GM12892 (cell line): ENCODE results near the gene ABI3.
A peak's percentile ranks its signal among the peaks of the same experiment; 100 is the strongest.

Experiments used
- DNase-seq: peaks from one replicate; pipeline ENCODE4 v3.0.0; 2011; ENCODE audit not compliant: insufficient read length
- FAIRE-seq: peaks from 2 replicates; lab custom pipeline; 2011; peaks lifted over from hg19 to GRCh38; lab: Jason Lieb, UNC
- POLR2A ChIP-seq: IDR thresholded peaks from 2 replicates; pipeline ENCODE4 v1.6.1; 2011; ENCODE audit warnings: low read depth, low read length, control low read depth
- POLR2AphosphoS5 ChIP-seq: IDR thresholded peaks from 2 replicates; pipeline ENCODE4 v1.6.1; 2011; ENCODE audit warnings: low read depth, low read length, control low read depth
- TAF1 ChIP-seq: IDR thresholded peaks from 2 replicates; pipeline ENCODE4 v1.6.1; 2011; ENCODE audit warnings: low read depth, mild to moderate bottlenecking, control low read depth, low read length, borderline replicate concordance

Gene ABI3

DNA sequence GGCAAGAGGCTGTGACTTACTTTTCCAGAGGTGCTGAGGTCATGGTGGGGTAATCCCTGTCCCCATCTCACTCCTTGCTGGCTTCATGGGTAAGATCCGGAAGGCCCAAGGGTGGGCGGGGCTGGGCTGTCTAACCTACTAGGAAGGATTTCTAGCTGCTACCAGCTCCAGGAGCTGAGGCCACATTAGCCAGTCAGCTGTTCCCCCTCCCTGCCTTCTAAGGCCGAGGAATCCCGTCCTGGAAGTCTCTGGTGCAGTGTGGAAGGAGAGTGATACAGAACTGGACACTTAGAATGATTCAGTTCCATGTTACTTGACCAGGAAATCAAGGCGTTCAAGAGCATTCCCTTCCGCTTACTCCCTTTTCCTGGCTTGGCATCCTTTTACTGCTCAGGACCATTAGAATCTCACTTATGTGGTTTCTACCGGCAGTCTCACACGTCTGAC lies 9.0 kb upstream of the ABI3 start:
- FAIRE-seq (no peak), DNase-seq (no peak)
- no peak for TF ChIP-seq TAF1
- TF ChIP-seq POLR2AphosphoS5: no peak
- TF ChIP-seq POLR2A: no peak

DNA sequence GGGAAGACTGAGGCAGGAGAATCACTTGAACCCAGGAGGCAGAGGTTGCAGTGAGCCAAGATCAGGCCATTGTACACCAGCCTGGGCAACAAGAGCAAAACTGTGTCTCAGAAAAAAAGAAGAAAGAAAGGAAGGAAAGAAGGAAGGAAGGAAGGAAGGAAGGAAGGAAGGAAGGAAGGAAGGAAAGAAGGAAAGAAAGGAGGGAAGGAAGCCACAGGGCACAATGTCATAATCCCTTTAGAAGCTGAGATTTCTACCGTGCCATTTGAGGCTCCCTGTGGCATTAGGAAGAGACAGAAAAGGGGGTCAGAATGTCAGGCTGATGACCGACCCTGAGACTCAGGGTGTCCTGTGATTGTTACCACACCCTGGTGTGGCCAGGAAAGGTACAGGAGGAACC lies 6.7 kb upstream of the ABI3 start:
- TF ChIP-seq POLR2AphosphoS5 (no peak), TAF1 (no peak), POLR2A (no peak)
- DNase-seq: no peak
- no peak for FAIRE-seq

DNA sequence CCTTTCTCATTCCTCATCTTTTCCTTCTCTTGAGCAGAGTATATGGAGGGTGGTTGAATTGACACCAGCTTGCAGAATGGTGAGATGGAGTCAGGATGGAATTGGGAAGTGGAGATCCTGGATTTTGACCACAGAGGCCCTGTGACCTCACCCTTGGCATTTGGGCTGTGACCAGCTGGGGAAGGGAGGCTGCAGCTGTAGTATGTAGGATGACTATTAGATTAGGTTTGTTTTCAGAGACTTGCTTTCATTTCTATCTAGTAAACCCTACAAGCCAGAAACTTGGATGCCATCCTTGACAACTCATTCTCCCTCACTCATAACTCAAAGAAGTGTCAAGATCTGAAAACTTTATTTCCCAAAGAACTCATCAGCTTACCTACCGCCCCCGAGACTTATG lies 6.0 kb upstream of the ABI3 start:
- FAIRE-seq: no peak
- no peak for TF ChIP-seq TAF1
- TF ChIP-seq POLR2A: no peak
- no peak for DNase-seq

DNA sequence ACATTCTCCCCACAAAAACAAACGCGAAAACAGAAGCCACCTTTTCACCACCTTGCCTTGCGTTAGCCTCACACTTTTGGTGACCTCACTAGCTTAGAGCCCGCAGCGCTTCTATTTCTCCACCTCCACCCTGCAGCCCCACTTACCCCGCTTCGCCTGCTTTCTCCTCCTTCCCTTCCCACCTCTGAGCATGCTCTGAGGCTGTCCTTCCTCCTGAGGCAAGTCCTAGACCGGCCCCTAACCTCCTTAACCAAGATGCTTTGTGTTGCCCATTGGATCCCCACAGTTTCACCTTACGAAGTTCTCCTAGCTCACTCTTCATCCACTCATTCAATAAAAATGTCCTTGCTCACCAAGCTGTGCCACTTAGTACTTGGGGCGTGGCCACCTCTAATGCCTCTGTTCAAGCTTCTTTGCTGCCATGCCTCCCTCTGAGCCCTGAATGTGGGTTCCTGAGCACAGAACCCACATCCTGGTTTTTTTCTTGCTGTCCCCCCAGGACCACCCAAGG lies 1.4 kb upstream of the ABI3 start:
- TF ChIP-seq POLR2A: no peak
- no peak for TF ChIP-seq POLR2AphosphoS5
- no peak for TF ChIP-seq TAF1
- DNase-seq (no peak), FAIRE-seq (no peak)

DNA sequence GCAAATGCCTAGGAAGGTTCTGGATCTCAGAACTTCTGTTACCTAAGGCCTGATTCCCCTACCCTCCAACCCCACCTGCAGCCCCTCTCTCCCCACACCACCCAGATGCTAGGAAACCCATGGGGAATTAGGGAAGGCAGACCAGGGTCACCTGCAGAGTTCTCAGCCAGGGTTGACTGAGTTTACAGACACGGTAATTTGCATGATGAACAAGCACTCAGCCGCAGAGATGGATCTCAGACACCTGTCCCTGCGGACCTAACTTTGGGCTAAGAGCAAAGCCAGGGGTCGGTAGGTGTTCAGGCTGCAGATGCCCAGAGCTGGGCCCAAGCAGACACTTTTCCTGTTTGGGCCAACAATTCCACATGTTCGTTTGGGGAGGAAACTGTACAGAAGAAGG lies 2.9 kb downstream of the ABI3 start:
- DNase-seq: no peak
- FAIRE-seq: peak; percentile 95
- TF ChIP-seq POLR2A (no peak), TAF1 (no peak), POLR2AphosphoS5 (no peak)

DNA sequence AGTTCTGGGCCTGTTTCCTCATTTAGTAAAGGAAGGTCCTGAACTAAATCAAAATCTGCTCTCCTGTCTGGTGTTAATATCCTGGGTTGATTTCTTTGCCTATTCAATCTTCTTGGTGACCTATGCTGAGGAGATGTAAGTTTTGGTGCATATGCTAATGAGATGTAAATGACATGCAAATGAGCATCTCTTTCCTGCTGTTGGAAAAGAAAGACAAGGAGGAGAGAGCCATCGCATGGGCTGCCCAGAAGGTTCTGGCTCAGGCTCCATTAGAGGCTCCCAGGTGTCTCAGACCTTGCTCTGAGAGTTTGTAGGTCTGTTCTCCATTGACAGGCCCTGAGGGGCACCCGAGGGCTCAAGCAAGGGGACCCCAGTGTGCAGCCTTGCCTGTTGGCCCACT lies 3.3 kb downstream of the ABI3 start:
- DNase-seq: no peak
- FAIRE-seq: no peak
- no peak for TF ChIP-seq TAF1

DNA sequence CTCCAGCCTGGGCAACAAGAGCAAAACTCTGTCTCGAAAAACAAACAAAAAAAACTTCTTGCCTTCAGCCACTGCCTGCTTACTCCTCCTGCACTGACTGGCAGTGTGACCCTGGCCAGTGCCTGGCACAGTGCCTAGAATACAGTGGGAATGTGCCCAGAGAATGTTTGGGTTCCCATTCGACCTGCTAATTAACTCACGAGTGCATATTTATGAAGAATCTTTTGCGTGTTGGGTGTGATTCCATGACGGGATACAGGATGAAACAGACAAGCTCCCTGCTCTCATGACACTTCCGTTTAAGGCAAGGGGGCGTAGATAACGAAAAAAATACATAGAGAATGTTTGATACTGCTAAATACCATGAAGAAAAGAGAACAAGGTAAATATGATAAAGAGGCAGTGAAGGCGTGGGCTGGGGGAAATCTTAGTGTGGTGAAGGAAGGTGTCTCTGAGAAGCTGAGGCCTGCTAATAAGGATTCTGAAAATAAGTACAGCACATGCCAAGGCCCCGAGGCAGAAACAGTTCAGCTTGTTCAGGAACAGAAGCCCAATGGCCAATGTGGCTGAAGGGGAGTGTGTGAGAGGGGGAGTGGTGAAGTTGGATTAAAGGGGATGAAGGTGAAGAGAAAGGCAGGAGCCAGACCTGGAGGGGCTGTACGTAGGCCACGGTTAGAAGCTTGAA lies 4.3 kb downstream of the ABI3 start:
- FAIRE-seq: peak; percentile 81
- no peak for DNase-seq
- TF ChIP-seq TAF1 (no peak), POLR2AphosphoS5 (no peak), POLR2A (no peak)

DNA sequence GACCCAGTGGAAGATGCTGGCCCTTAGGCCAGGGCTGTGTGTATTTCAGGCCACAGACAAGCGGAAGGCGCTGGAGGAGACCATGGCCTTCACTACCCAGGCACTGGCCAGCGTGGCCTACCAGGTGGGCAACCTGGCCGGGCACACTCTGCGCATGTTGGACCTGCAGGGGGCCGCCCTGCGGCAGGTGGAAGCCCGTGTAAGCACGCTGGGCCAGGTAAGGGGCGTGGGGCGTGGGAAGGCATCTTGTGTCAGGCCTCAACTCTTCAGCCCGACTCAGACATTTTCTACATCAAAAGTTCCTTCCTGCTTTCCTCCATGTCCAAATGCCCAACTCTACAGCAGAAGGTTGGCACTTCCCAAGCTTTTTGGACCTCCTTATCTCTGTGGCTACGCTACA lies 6.0 kb downstream of the ABI3 start:
- DNase-seq (no peak), FAIRE-seq (no peak)
- TF ChIP-seq TAF1: no peak
- no peak for TF ChIP-seq POLR2A
- no peak for TF ChIP-seq POLR2AphosphoS5

DNA sequence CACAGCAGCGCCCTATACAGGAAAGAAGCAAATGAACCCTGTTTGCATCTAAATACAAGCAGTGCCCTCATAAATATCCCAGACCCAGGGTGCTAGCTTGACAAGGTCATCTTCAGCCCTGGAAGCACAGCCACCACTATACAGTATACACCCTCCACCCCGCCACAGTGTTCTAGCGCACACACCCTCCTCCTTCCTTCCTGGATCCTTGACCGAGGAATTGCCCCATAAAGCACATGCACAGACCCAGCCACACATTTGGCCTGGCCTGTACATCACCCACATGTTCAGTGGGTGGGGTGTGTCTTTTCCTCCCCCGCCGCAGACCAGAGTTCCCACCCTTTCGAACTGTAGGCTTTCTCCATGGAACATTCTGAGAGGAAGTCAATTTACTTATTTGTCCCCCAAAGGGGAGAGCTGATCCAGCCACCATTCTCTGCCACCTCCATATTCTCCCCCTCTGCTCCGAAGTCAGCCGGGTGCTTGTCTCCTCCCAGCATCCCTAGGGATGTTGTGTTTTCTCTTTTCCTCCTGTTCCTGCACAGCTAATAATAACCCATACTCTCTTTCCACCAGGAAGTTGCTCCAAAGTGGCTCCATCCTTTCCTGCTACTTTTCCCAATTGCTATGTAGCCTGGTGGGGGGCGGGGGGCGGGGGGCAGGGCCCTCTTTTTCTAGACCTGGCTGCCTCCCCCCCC lies 6.6 kb downstream of the ABI3 start:
- FAIRE-seq (no peak), DNase-seq (no peak)
- TF ChIP-seq POLR2AphosphoS5 (no peak; the same call in 1 of the 2 replicates), TAF1 (no peak), POLR2A (no peak)

DNA sequence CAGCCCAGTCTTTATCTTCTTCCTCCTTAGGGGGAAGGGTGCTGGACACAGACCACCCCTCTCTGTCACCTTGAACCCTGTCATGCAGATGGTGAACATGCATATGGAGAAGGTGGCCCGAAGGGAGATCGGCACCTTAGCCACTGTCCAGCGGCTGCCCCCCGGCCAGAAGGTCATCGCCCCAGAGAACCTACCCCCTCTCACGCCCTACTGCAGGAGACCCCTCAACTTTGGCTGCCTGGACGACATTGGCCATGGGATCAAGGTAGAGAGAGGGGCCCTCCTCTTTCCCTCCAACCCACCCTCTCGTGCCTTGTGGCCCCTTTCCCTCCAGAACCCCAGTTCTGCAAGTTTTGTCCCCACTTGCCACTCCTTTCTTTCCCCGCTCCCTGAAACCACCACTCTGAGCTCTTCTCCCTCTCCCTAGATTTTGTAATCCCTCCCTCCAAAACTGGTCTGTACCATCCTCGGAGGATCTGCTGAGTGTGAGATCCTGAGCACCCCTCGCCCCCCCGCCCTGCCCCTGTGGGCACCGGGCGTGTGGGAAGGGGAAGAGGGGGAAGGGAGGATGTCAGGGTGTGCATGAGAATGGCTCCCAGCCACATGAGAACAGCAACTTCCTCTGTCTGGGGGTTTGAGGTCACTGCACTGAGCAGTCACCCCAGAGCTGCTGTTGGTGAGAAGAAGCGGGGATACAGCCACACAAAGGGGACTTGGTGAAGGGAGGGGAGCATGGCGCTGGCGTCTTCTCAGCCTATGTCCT lies 7.3 kb downstream of the ABI3 start:
- TF ChIP-seq POLR2AphosphoS5 (peak; percentile 40; the same call in 1 of the 2 replicates), TAF1 (no peak)
- DNase-seq: peak; percentile 77
- FAIRE-seq: peak; percentile 98

DNA sequence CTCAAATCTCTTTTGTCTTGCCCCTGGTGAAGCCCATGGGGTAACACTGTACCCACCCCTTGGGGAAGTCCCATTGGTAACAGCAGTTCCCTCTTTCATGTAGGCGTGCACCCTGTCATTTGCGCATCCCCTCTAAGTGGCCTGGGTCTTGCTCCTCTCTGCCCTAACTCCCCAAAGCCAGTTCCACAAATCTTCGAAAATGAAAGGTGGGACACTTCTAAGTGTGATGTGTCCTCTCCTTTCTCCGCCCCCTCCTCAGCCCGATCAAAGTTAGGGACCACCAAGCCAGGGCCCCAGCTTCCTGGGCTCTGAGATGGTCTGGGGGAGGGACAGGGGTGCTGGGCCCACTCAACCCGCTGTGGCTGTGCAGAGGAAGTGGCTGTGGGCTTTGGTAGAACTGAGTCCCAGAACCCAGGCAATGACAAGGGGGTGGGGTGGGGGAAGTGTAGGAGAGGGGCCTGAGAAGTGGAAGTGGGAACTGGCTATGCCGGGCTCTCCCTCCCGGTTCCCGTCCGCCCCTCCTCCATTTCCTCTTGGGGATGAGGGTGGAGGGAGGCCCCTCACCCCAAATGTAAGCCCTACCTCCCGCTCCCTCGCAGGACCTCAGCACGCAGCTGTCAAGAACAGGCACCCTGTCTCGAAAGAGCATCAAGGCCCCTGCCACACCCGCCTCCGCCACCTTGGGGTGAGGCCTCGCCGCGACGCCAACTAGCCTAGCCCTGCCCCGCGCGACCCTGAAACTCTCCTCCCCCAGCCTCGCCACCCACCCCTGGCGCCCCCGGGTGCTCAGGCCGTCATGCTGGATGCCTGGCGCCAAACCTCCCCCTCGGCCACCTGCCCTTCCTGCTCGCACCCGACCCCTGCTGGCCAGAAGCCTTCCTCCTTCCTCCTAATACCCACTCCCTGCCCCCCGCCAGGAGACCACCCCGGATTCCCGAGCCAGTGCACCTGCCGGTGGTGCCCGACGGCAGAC lies 8.7 kb downstream of the ABI3 start:
- TF ChIP-seq POLR2A: no peak; the same call in 1 of the 2 replicates
- no peak for TF ChIP-seq TAF1
- no peak; the same call in 1 of the 2 replicates for TF ChIP-seq POLR2AphosphoS5
- DNase-seq (peak; percentile 59), FAIRE-seq (peak; percentile 92)
